OCI-LY1 (cell line): ENCODE results near the gene CACNA1H.

Experiments
- H2AFZ ChIP-seq: fragments of 200-600 bp; sonication (generic), shearing (Covaris generic); 2 replicates; pipeline ENCODE4 v1.6.0; 2014; ENCODE audit warnings: antibody characterized with exemption, mild to moderate bottlenecking, low read length
- H3F3A ChIP-seq: fragments of 200-600 bp; sonication (generic), shearing (Covaris generic); 2 replicates; pipeline ENCODE4 v1.6.0; 2014; ENCODE audit warnings: mild to moderate bottlenecking, antibody characterized with exemption, low read length, moderate library complexity; ENCODE audit not compliant: insufficient read depth
- H3K27ac ChIP-seq: fragments of 200-600 bp; sonication (generic); 2 replicates; pipeline ENCODE4 v1.5.1; 2014; ENCODE audit warnings: low read length, mixed run types, mild to moderate bottlenecking, low read depth; ENCODE audit not compliant: poor library complexity, severe bottlenecking
- H3K27me3 ChIP-seq: fragments of 200-600 bp; sonication (generic); 2 replicates; pipeline ENCODE4 v1.6.0; 2014; ENCODE audit warnings: antibody characterized with exemption, mild to moderate bottlenecking, low read length, moderate library complexity; ENCODE audit not compliant: insufficient read depth
- H3K36me3 ChIP-seq: fragments of 200-600 bp; sonication (generic); 2 replicates; pipeline ENCODE4 v1.6.1; 2014; ENCODE audit warnings: mild to moderate bottlenecking, antibody characterized with exemption, low read length, moderate library complexity, mixed read lengths; ENCODE audit not compliant: insufficient read depth
- H3K4me1 ChIP-seq: fragments of 200-600 bp; sonication (generic); 2 replicates; pipeline ENCODE4 v1.5.1; 2014; ENCODE audit warnings: mild to moderate bottlenecking, low read length, moderate library complexity; ENCODE audit not compliant: insufficient read depth, severe bottlenecking
- H3K4me2 ChIP-seq: fragments of 200-600 bp; sonication (generic), shearing (Covaris generic); 2 replicates; pipeline ENCODE4 v1.6.1; 2014; ENCODE audit warnings: low read length
- H3K4me3 ChIP-seq: fragments of 200-600 bp; sonication (generic); 2 replicates; pipeline ENCODE4 v1.5.1; 2014; ENCODE audit warnings: low read length, low read depth, mild to moderate bottlenecking, mixed read lengths; ENCODE audit not compliant: poor library complexity, severe bottlenecking
- H3K79me2 ChIP-seq: fragments of 200-600 bp; shearing (Covaris generic); 2 replicates; pipeline ENCODE4 v1.6.1; 2016; ENCODE audit warnings: mixed run types, low read length, mixed read lengths; ENCODE audit not compliant: insufficient read depth
- H3K9ac ChIP-seq: fragments of 200-600 bp; sonication (generic), shearing (Covaris generic); 2 replicates; pipeline ENCODE4 v1.6.1; 2014; ENCODE audit warnings: mild to moderate bottlenecking, low read length, mixed read lengths
- H3K9me2 ChIP-seq: fragments of 200-600 bp; sonication (generic), shearing (Covaris generic); 2 replicates; pipeline ENCODE4 v1.6.1; 2014; ENCODE audit warnings: low read depth, mild to moderate bottlenecking, low read length, mixed read lengths
- H3K9me3 ChIP-seq: fragments of 200-600 bp; shearing (Covaris generic); 2 replicates; pipeline ENCODE4 v1.6.1; 2014; ENCODE audit warnings: low read length, mixed read lengths
- H4K20me1 ChIP-seq: fragments of 200-600 bp; sonication (generic), shearing (Covaris generic); 2 replicates; pipeline ENCODE4 v1.6.0; 2016; ENCODE audit warnings: mild to moderate bottlenecking, low read length; ENCODE audit not compliant: insufficient read depth
- CTCF ChIP-seq: fragments of 200-600 bp; sonication (generic), shearing (Covaris generic); IDR thresholded peaks from 2 replicates; pipeline ENCODE4 v1.5.1; 2017; ENCODE audit warnings: mild to moderate bottlenecking, antibody characterized with exemption, low read length, moderate library complexity, mixed read lengths
- EZH2 ChIP-seq: fragments of 200-600 bp; sonication (generic), shearing (Covaris generic); IDR thresholded peaks from 2 replicates; pipeline ENCODE4 v1.8.0; 2017; ENCODE audit warnings: borderline replicate concordance, mixed run types, mild to moderate bottlenecking, antibody characterized with exemption, low read length, moderate library complexity, mixed read lengths

Gene CACNA1H

GRCh38 chr16:1263591-1264344 lies 110.9 kb downstream of the CACNA1H start:
- H3K9me2 ChIP-seq: no peaks in the 10 kb centered on the region
- no peak overlapping the region for H3K9ac ChIP-seq
- no peak overlapping the region for H3K27ac ChIP-seq
- no peaks in the 10 kb centered on the region for H3K9me3 ChIP-seq
- no peaks in the 10 kb centered on the region for H4K20me1 ChIP-seq
- H3K36me3 ChIP-seq: no peaks in the 10 kb centered on the region
- no peak for TF ChIP-seq EZH2
- no peak for TF ChIP-seq CTCF
- no peak overlapping the region for H3K4me2 ChIP-seq
- no peaks in the 10 kb centered on the region for H3F3A ChIP-seq
- no peak overlapping the region for H3K4me3 ChIP-seq
- no peaks in the 10 kb centered on the region for H3K27me3 ChIP-seq
- no peaks in the 10 kb centered on the region for H3K79me2 ChIP-seq
- no peaks in the 10 kb centered on the region for H3K4me1 ChIP-seq
- H2AFZ ChIP-seq: no peak overlapping the region

- H3K4me2 ChIP-seq: no peak overlapping the region
- no peaks in the 10 kb centered on the region for H3K9me3 ChIP-seq
- TF ChIP-seq EZH2 (no peak), CTCF (no peak)
- no peaks in the 10 kb centered on the region for H3F3A ChIP-seq
- H3K9ac ChIP-seq: no peak overlapping the region
- H3K27me3 ChIP-seq: no peaks in the 10 kb centered on the region
- no peak overlapping the region for H3K27ac ChIP-seq
- H3K4me1 ChIP-seq: no peaks in the 10 kb centered on the region
- H2AFZ ChIP-seq: no peak overlapping the region
- H3K4me3 ChIP-seq: no peak overlapping the region
- H3K9me2 ChIP-seq: no peaks in the 10 kb centered on the region
- H3K79me2 ChIP-seq: no peaks in the 10 kb centered on the region
- H4K20me1 ChIP-seq: no peaks in the 10 kb centered on the region
- no peaks in the 10 kb centered on the region for H3K36me3 ChIP-seq
Measured at GRCh38 chr16:1264345-1265089, 111.6 kb downstream of the CACNA1H start.

GRCh38 chr16:1265090-1265630 lies 112.3 kb downstream of the CACNA1H start:
- H3F3A ChIP-seq: no peaks in the 10 kb centered on the region
- no peak overlapping the region for H3K9ac ChIP-seq
- TF ChIP-seq CTCF (no peak), EZH2 (no peak)
- H3K9me3 ChIP-seq: no peaks in the 10 kb centered on the region
- no peaks in the 10 kb centered on the region for H3K27me3 ChIP-seq
- H3K79me2 ChIP-seq: no peaks in the 10 kb centered on the region
- H3K36me3 ChIP-seq: no peaks in the 10 kb centered on the region
- H3K9me2 ChIP-seq: no peaks in the 10 kb centered on the region
- H4K20me1 ChIP-seq: no peaks in the 10 kb centered on the region
- H3K4me2 ChIP-seq: no peak overlapping the region
- no peak overlapping the region for H3K4me3 ChIP-seq
- H3K4me1 ChIP-seq: no peaks in the 10 kb centered on the region
- no peak overlapping the region for H3K27ac ChIP-seq
- no peak overlapping the region for H2AFZ ChIP-seq
